ENCODE results near the gene MYO16.
"Not testable (repeated sequence)": the region's sequence is repeated elsewhere in the genome, so short reads cannot be mapped to it uniquely, and the experiment has no call there.

Gene MYO16

GRCh38 chr13:109199280-109199679 is 569.9 kb downstream of the MYO16 start:
- no peak for DNase-seq (ENCODE audit: low spot score)

- no peak for DNase-seq (ENCODE audit: low spot score)
Observed at GRCh38 chr13:109200556-109200955, 571.1 kb downstream of the MYO16 start.

- DNase-seq (ENCODE audit: low spot score) = no peak
Observed at GRCh38 chr13:109203587-109203986, 574.2 kb downstream of the MYO16 start.

- no peak for DNase-seq (ENCODE audit: low spot score)
Observed at GRCh38 chr13:109204252-109204651, 574.8 kb downstream of the MYO16 start.

- DNase-seq (ENCODE audit: low spot score) = no peak
Observed at GRCh38 chr13:109204657-109205056, 575.2 kb downstream of the MYO16 start.

- no peak for DNase-seq (ENCODE audit: low spot score)
Observed at GRCh38 chr13:109205315-109205714, 575.9 kb downstream of the MYO16 start.

GRCh38 chr13:109206616-109207015 is 577.2 kb downstream of the MYO16 start:
- DNase-seq (ENCODE audit: low spot score) = no peak

GRCh38 chr13:109207622-109208021 is 578.2 kb downstream of the MYO16 start:
- no peak for DNase-seq (ENCODE audit: low spot score)

- no peak for DNase-seq (ENCODE audit: low spot score)
Observed at GRCh38 chr13:109208522-109208921, 579.1 kb downstream of the MYO16 start.

- DNase-seq (ENCODE audit: low spot score) = no peak
Observed at GRCh38 chr13:109209526-109209925, 580.1 kb downstream of the MYO16 start.

- no peak for DNase-seq (ENCODE audit: low spot score)
Observed at GRCh38 chr13:109211616-109212015, 582.2 kb downstream of the MYO16 start.

GRCh38 chr13:109212650-109213049 is 583.2 kb downstream of the MYO16 start:
- DNase-seq (ENCODE audit: low spot score) = no peak

- no peak for DNase-seq (ENCODE audit: low spot score)
Observed at GRCh38 chr13:109213714-109214113, 584.3 kb downstream of the MYO16 start.

GRCh38 chr13:109214393-109214792 is 585.0 kb downstream of the MYO16 start:
- DNase-seq (ENCODE audit: low spot score) = no peak

GRCh38 chr13:109215377-109215776 is 586.0 kb downstream of the MYO16 start:
- no peak for DNase-seq (ENCODE audit: low spot score)

GRCh38 chr13:109217510-109217909 is 588.1 kb downstream of the MYO16 start:
- DNase-seq (ENCODE audit: low spot score) = not testable (repeated sequence)

GRCh38 chr13:109220631-109221030 is 591.2 kb downstream of the MYO16 start:
- no peak for DNase-seq (ENCODE audit: low spot score)

- DNase-seq (ENCODE audit: low spot score) = no peak
Observed at GRCh38 chr13:109224033-109224432, 594.6 kb downstream of the MYO16 start.

- DNase-seq (ENCODE audit: low spot score) = no peak
Observed at GRCh38 chr13:109226631-109227030, 597.2 kb downstream of the MYO16 start.

GRCh38 chr13:109227344-109227940 is 598.0 kb downstream of the MYO16 start:
- DNase-seq (ENCODE audit: low spot score) = no peak

- DNase-seq (ENCODE audit: low spot score) = no peak
Observed at GRCh38 chr13:109228211-109228610, 598.8 kb downstream of the MYO16 start.

- no peak for DNase-seq (ENCODE audit: low spot score)
Observed at GRCh38 chr13:109231888-109232287, 602.5 kb downstream of the MYO16 start.

- DNase-seq (ENCODE audit: low spot score) = no peak
Observed at GRCh38 chr13:109233293-109233692, 603.9 kb downstream of the MYO16 start.

GRCh38 chr13:109235901-109236300 is 606.5 kb downstream of the MYO16 start:
- DNase-seq (ENCODE audit: low spot score) = no peak

- no peak for DNase-seq (ENCODE audit: low spot score)
Observed at GRCh38 chr13:109241160-109241559, 611.7 kb downstream of the MYO16 start.
